B cell (primary cell): Measurements from ENCODE around the gene SRRM3.

Source experiments
- EZH2 ChIP-seq: IDR thresholded peaks from 2 replicates; pipeline ENCODE4 v1.6.1; 2012; ENCODE audit warnings: borderline replicate concordance, low read depth, mild to moderate bottlenecking, moderate library complexity, low read length; ENCODE audit not compliant: insufficient read depth, poor library complexity, severe bottlenecking
- TF ChIP-seq, protein P1 (sequence below): fragments of 200-600 bp; IDR thresholded peaks from one replicate; pipeline ENCODE4 v1.8.0; 2022; ENCODE audit warnings: antibody characterized with exemption, mild to moderate bottlenecking

DNA sequence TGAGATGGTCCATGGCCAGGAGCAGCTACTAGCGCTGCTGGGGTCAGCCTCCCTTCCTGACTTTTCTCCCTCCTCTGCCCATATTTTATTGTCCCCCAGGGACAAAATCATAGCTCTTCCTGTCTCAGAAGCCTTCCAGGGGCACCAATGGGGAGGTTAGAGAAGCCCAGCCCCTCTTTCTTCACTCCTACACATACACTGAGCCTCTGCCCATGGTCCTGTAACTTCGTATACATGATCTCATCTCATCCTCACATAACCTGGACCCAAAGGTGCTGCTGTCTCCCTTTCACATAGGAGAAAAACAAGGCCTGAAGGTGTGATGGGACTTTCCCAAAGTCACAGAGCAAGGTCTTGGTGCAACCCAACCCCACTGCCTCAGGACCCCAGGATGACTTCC, 2.5 kb downstream of the SRRM3 start:
- TF ChIP-seq EZH2 = no peak
- TF ChIP-seq, protein P1, sequence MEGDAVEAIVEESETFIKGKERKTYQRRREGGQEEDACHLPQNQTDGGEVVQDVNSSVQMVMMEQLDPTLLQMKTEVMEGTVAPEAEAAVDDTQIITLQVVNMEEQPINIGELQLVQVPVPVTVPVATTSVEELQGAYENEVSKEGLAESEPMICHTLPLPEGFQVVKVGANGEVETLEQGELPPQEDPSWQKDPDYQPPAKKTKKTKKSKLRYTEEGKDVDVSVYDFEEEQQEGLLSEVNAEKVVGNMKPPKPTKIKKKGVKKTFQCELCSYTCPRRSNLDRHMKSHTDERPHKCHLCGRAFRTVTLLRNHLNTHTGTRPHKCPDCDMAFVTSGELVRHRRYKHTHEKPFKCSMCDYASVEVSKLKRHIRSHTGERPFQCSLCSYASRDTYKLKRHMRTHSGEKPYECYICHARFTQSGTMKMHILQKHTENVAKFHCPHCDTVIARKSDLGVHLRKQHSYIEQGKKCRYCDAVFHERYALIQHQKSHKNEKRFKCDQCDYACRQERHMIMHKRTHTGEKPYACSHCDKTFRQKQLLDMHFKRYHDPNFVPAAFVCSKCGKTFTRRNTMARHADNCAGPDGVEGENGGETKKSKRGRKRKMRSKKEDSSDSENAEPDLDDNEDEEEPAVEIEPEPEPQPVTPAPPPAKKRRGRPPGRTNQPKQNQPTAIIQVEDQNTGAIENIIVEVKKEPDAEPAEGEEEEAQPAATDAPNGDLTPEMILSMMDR = no peak
